ENCODE results near the gene SLC27A5. TPM values are rescaled to one million over a fixed set of nuclear protein-coding genes. Genes with fewer than 3 reads are reported as not detected.

Gene SLC27A5
- total RNA-seq, 4 donors from 2014 or later: 1.8 to 10.2 (median 6.7) TPM

DNA sequence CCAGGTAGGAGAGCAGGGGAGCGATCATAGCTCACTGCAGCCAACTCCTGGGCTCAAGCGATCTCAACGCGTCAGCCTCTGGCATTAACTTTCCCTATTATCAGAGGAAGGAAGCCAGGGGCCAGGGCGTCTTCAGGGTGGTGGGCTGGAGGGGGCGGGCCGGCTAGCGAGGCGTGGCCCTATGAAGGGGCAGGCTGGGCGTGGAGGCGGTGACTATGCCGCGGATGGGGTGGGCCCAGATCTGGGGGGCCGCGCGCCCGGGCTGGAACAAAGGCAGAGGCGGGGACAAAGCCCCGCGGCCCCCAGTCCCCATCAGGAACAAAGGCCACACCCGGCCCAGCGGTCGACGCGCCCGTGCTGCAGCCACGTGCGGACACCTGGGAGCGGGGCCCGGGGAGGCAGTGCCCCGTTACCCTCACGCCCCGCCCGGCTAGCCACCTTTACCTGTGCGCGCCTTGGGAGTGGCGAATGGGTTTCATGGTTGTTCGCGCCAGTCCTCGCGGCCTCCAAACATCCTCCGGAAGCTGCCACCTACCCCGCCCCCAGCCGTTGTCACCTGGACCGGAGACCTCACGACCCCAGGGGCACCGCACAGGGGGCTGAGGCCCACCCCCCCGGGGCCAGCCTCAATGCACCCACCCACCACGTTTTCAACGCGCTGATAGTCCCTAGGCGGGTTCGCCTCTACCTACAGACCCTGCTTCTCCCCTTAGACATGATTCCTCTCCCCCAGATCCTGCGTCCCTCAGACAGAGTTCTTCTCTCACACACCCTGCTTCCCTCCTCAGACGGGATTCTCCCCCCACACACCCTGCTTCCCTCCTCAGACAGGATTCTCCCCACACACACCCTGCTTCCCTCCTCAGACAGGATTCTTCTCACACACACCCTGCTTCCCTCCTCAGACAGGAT lies 26.7 kb upstream of the SLC27A5 start:
- Histone ChIP-seq H3K27me3 (peaks cover 4% of the 10 kb centered on the region in 2 donors), H3K4me1 (peaks cover 0 to 3% of the 10 kb centered on the region in 2 donors), H3K27ac (no peak overlapping the region), H3K4me3 (peak overlapping the region in 1 of 2 donors; percentile 1), H3K36me3 (no peaks in the 10 kb centered on the region), H3K9me3 (no peaks in the 10 kb centered on the region)
- no peak for DNase-seq
- TF ChIP-seq CTCF (IDR thresholded peaks at IDR 0.05): no peak
- TF ChIP-seq POLR2A (IDR thresholded peaks at IDR 0.05): peak; percentile 30 to 35
- intact Hi-C loops (cut with DNase I; ENCODE audit: low total_unique reads): no loop called here

GRCh38 chr19:58536852-58537798 lies 25.3 kb upstream of the SLC27A5 start:
- no peak overlapping the region for H3K27ac ChIP-seq
- peaks cover 0 to 3% of the 10 kb centered on the region in 2 donors for H3K4me1 ChIP-seq
- no peak for DNase-seq
- intact Hi-C loops (cut with DNase I; ENCODE audit: low total_unique reads): no loop called here
- H3K27me3 ChIP-seq: peaks cover 4% of the 10 kb centered on the region in 2 donors
- no peaks in the 10 kb centered on the region for H3K9me3 ChIP-seq
- no peak overlapping the region for H3K4me3 ChIP-seq
- H3K36me3 ChIP-seq: no peaks in the 10 kb centered on the region
- no peak for TF ChIP-seq CTCF (IDR thresholded peaks at IDR 0.05)
- no peak for TF ChIP-seq POLR2A (IDR thresholded peaks at IDR 0.05)

GRCh38 chr19:58535857-58536256 lies 24.1 kb upstream of the SLC27A5 start:
- intact Hi-C loops (cut with DNase I; ENCODE audit: low total_unique reads): no loop called here

DNA sequence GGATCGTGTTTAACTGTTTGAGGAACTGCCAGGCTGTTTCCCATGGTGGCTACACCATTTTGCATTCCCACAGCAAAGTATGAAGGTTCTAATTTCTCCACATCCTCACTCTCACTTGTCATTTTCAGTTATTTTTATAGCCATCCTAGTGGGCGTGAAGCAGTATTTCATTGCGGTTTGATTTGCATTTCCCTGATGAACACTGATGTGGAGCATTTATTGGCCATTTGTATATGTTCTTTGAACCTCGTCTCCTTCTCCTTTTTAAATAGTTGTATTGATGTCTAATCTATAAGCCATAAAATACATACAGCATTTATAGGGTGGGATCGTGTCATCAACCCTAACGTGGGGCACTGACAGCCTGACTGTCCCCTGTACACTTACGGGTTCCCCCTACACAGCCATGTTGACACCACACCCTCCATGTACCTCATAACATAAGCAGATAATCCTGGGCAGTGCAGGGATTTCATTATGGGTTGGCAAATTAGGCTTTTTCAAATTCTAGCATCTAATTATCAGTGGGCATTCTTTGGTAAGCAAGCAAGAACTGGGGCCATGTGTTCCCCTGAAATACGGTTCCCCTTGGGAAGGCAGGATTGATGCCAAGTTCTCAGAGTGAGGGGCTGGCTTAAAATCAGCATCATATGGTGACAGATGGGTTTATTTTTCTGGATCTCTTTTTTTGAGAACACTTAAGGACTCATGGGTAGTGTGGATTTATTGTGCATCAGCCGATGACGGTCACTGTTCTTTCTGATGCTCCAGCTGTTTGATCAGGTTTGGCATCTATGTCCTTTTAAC lies 19.4 kb upstream of the SLC27A5 start:
- Histone ChIP-seq H3K4me3 (no peak overlapping the region), H3K36me3 (no peaks in the 10 kb centered on the region), H3K27me3 (no peaks in the 10 kb centered on the region), H3K9me3 (no peaks in the 10 kb centered on the region), H3K27ac (no peak overlapping the region), H3K4me1 (no peaks in the 10 kb centered on the region)
- intact Hi-C loops (cut with DNase I; ENCODE audit: low total_unique reads): no loop called here
- no peak for DNase-seq
- TF ChIP-seq CTCF (IDR thresholded peaks at IDR 0.05) (no peak), POLR2A (IDR thresholded peaks at IDR 0.05) (no peak)

More at GRCh38 chr19:58535857-58536256, 24.1 kb upstream of the SLC27A5 start:
- TF ChIP-seq CTCF (IDR thresholded peaks at IDR 0.05): no peak
- no peak for TF ChIP-seq POLR2A (IDR thresholded peaks at IDR 0.05)
- H3K9me3 ChIP-seq: no peaks in the 10 kb centered on the region
- H3K27me3 ChIP-seq: peaks cover 4% of the 10 kb centered on the region in 2 donors
- DNase-seq: no peak
- H3K4me1 ChIP-seq: peaks cover 0 to 3% of the 10 kb centered on the region in 2 donors
- H3K4me3 ChIP-seq: no peak overlapping the region
- no peaks in the 10 kb centered on the region for H3K36me3 ChIP-seq
- H3K27ac ChIP-seq: no peak overlapping the region

Measured in uterus (tissue), 4 donors.